Panc1 (cell line): ENCODE results near the gene GORASP2. TPM values are rescaled to one million over a fixed set of nuclear protein-coding genes. Genes with fewer than 3 reads are reported as not detected.
A peak's percentile ranks its signal among the peaks of the same experiment; 100 is the strongest.

Source experiments
- ATAC-seq: fragments of 200-7000 bp; cut with Tn5 transposase; 2 replicates; pipeline ENCODE4 v1.9.1; 2020; ENCODE audit warnings: mild to moderate bottlenecking, moderate library complexity
- BruUV-seq: library from RNA; stranded (reverse); fragments of 400-500 nt; replicated peaks from 2 replicates; lab custom pipeline; 2021; lab: Mats Ljungman, UMichigan
- CTCF ChIA-PET: fragments of 300-600 bp; sonication (Branson Sonifier 250); formaldehyde crosslinking; loops from one replicate; lab custom pipeline; 2022; ENCODE audit warnings: antibody characterized with exemption; lab: Charles Lee
- POLR2A ChIA-PET: fragments of 300-600 bp; sonication (Branson Sonifier 250); formaldehyde crosslinking; loops from one replicate; lab custom pipeline; 2022; ENCODE audit warnings: antibody characterized with exemption; lab: Charles Lee
- DNase-seq: peaks from one replicate; pipeline ENCODE4 v3.0.0-alpha.2; 2010; ENCODE audit warnings: low read depth, low spot score
- H3K27ac ChIP-seq: 2 replicates; pipeline ENCODE4 v1.5.1; 2011; ENCODE audit warnings: mild to moderate bottlenecking, low read length, inconsistent platforms
- H3K27me3 ChIP-seq: fragments of 200-500 bp; sonication (Bioruptor generic); 2 replicates; pipeline ENCODE4 v1.6.0; 2014; ENCODE audit warnings: low read length, inconsistent platforms; ENCODE audit not compliant: control insufficient read depth, insufficient read depth
- H3K36me3 ChIP-seq: fragments of 200-500 bp; sonication (Bioruptor generic); 2 replicates; pipeline ENCODE4 v1.5.1; 2014; ENCODE audit warnings: inconsistent platforms, mild to moderate bottlenecking, low read length, moderate library complexity; ENCODE audit not compliant: control insufficient read depth, insufficient read depth
- H3K4me1 ChIP-seq: 2 replicates; pipeline ENCODE4 v1.5.1; 2011; ENCODE audit warnings: inconsistent platforms, mild to moderate bottlenecking, low read length, moderate library complexity; ENCODE audit not compliant: control insufficient read depth, insufficient read depth
- H3K4me3 ChIP-seq, 2 experiments: 2 replicates each; pipeline ENCODE4 v1.5.1; 2011 to 2012; ENCODE audit warnings: low read depth in 2 of 2, low read length in 2 of 2, mild to moderate bottlenecking in 2 of 2, inconsistent platforms in 1 of 2, moderate library complexity in 1 of 2
- H3K9me3 ChIP-seq: fragments of 200-500 bp; sonication (Bioruptor generic); 2 replicates; pipeline ENCODE4 v1.5.1; 2014; ENCODE audit warnings: low read depth, mild to moderate bottlenecking, inconsistent platforms, low read length, moderate library complexity; ENCODE audit not compliant: control insufficient read depth, insufficient read depth
- CTCF ChIP-seq: fragments of 450-650 bp; IDR thresholded peaks from 2 replicates; pipeline ENCODE4 v1.5.1; 2017; ENCODE audit warnings: mild to moderate bottlenecking
- POLR2AphosphoS5 ChIP-seq: IDR thresholded peaks from 2 replicates; pipeline ENCODE4 v1.6.1; 2012; ENCODE audit warnings: mild to moderate bottlenecking, low read depth, low read length, moderate library complexity
- REST ChIP-seq, 2 experiments: IDR thresholded peaks; 2 replicates each; pipeline ENCODE4 v1.6.1; 2011 to 2012; ENCODE audit warnings: low read depth in 2 of 2, control low read depth in 1 of 2, low read length in 1 of 2, mild to moderate bottlenecking in 1 of 2, moderate library complexity in 1 of 2; ENCODE audit not compliant: insufficient read depth in 1 of 2
- SIN3A ChIP-seq: IDR thresholded peaks from 2 replicates; pipeline ENCODE4 v1.6.1; 2012; ENCODE audit warnings: low read depth, mild to moderate bottlenecking, low read length, moderate library complexity, borderline replicate concordance; ENCODE audit not compliant: insufficient read depth
- TCF7L2 ChIP-seq: IDR thresholded peaks from 2 replicates; pipeline ENCODE4 v1.6.1; 2011; ENCODE audit warnings: mild to moderate bottlenecking, low read depth, low read length, inconsistent platforms
- in situ Hi-C: cut with HindIII; loops from 2 replicates; pipeline ENCODE4 v1.10.0; 2016; ENCODE audit warnings: low sequenced_read_pairs, low pct_unique_long_range_greater_than_20kb
- intact Hi-C: fragments of 100-400 bp; cut with micrococcal nuclease; formaldehyde crosslinking; loops from one replicate; pipeline ENCODE4 v1.10.0; 2022; ENCODE audit not compliant: unreplicated experiment
- total RNA-seq: library from RNA; stranded (reverse); gene quantifications from one replicate; pipeline ENCODE4 v1.2.1, GENCODE V29; 2021; ENCODE audit not compliant: unreplicated experiment

The GORASP2 gene
- total RNA-seq, 1 experiment from 2014 or later, result 62.5 TPM

- ATAC-seq, result peak; percentile 22
- no peaks in the 10 kb centered on the region for H3K9me3 ChIP-seq
- H3K4me3 ChIP-seq, result peak overlapping the region; percentile 69 to 84
- H3K4me1 ChIP-seq, result peaks cover 15% of the 10 kb centered on the region
- POLR2A ChIA-PET, result interaction anchor here (0.6 kb wide), 1 partner anchor 69 kb away, joined by 4 read pairs; no protein-coding TSS in a partner anchor
- no peak for DNase-seq
- H3K27me3 ChIP-seq, result no peaks in the 10 kb centered on the region
- H3K27ac ChIP-seq, result peak overlapping the region; percentile 45
- in situ Hi-C loops (no loop called here), intact Hi-C loops (loop anchor here (1.0 to 10.0 kb wide), 3 partner anchors 182 to 460 kb away; partner anchors contain the start of genes DCAF17 and METTL8)
- BruUV-seq, result no TSS peak
- TF ChIP-seq TCF7L2, result no peak
- TF ChIP-seq SIN3A, result no peak
- TF ChIP-seq POLR2AphosphoS5, result no peak
- no peak for TF ChIP-seq REST (IDR thresholded peaks at IDR 0.05; ENCODE audit: insufficient read depth in 1 of 2, low read depth in 2 of 2, low read length in 1 of 2)
- no peak for TF ChIP-seq CTCF
- CTCF ChIA-PET, result interaction anchor here (0.6 to 1.0 kb wide), 3 partner anchors 15 to 444 kb away, joined by 3 to 4 read pairs (median 4); partner anchors contain the start of gene GORASP2
- 0 out of 2 replicates have a peak, but pooled peaks cover under 1% of the 10 kb centered on the region for H3K36me3 ChIP-seq
Observed at GRCh38 chr2:170972296-170973224, 43.5 kb downstream of the GORASP2 start.

- no peak for TF ChIP-seq SIN3A
- TF ChIP-seq REST (IDR thresholded peaks at IDR 0.05; ENCODE audit: insufficient read depth in 1 of 2, low read depth in 2 of 2, low read length in 1 of 2), result no peak
- TF ChIP-seq TCF7L2, result no peak
- no peak for TF ChIP-seq CTCF
- TF ChIP-seq POLR2AphosphoS5, result no peak
- CTCF ChIA-PET, result interaction anchor here (0.6 to 1.0 kb wide), 3 partner anchors 14 to 443 kb away, joined by 3 to 4 read pairs (median 4); partner anchors contain the start of gene GORASP2
- Histone ChIP-seq H3K4me1 (peaks cover 15% of the 10 kb centered on the region), H3K4me3 (peak overlapping the region; percentile 69 to 84), H3K36me3 (no peaks in the 10 kb centered on the region), H3K27ac (peak overlapping the region; percentile 45), H3K9me3 (no peaks in the 10 kb centered on the region), H3K27me3 (no peaks in the 10 kb centered on the region)
- intact Hi-C loops, result loop anchor here (1.0 to 10.0 kb wide), 3 partner anchors 182 to 459 kb away; partner anchors contain the start of genes DCAF17 and METTL8
- ATAC-seq (peak; percentile 51; the same call in 1 of the 2 replicates), DNase-seq (no peak)
- POLR2A ChIA-PET, result interaction anchor here (0.6 kb wide), 1 partner anchor 70 kb away, joined by 4 read pairs; no protein-coding TSS in a partner anchor
- no TSS peak for BruUV-seq
- in situ Hi-C loops, result no loop called here
Observed at GRCh38 chr2:170973225-170973491, 44.1 kb downstream of the GORASP2 start.
